HG03442 (cell line): ENCODE data around the gene SAXO1.

Experiments
- ATAC-seq: cut with Tn5 transposase; IDR thresholded peaks from one replicate; pipeline ENCODE4 v1.9.1; 2021; ENCODE audit warnings: mild to moderate bottlenecking, moderate library complexity; ENCODE audit not compliant: unreplicated experiment

The SAXO1 gene

DNA sequence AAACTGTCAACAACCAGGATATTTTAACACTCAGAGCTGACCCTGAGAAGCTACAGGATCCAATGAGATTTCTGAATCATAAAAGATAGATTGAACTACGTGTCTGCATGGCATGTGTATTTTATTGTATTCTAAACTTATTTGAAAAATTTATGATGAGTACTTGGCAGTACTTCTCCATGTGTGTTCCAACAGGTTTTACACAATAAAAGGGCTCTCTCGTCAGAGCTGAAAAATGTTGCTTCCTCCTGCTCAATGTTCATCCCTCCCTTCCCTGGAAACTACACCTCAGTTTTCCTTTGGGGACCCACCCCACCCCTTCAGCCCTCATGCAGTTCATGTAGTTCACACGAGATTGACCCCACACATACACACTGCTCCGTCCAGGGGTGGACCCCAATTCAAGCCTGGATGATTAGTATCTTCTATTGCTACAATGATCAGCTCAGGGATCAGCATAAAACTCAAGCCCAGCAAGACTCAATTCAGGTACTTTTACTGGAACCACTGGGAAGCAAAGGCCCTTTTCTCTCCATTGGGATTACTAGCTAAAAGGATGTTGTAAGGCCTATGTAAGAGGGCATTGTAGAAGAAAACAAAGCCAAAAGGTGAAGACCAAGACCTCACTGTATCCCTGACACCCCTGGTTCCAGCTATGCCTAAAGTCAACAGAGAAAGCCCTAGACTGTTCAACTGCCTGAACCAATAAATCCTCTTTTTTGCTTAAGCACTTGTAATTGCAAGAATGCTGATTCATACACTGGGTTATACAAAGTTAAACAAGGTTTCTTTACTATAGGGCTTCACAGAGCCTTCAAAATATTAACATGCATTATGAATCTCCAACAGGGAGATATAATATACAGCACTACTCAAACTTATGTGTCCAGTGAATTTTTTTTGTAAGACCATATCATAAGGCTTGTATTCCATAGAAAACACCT is 112.6 kb downstream of the SAXO1 start:
- no peak for ATAC-seq

DNA sequence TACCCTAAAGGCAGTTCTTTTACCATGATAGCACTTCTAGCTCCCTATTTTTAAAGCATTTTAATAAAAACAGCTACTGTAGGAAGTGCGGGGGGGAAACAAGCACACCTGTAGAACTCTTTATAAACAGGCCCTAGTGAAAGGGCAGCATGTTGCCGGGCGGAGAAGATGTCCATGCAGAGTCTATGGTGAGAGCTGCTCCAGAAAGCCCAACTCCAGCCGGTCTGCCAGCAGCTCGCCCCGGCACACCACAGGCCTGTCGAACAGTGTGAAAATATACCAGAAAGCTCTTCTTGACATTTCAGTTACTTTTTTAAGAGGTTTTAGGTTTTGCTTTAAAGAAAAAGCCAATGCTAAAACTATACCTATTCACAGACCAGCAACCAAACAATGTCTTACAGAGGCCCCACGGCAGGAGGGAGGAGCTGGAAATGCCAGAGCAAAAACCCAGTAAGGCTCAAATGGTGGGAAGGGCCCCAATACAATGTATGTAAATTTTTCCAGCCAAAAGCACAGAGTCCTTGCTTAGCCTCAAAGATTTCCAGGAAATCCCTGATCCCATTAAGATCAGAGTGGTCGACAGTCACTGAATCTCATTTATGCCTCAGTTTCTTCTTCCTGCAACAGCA is 121.2 kb downstream of the SAXO1 start:
- no peak for ATAC-seq

GRCh38 chr9:18910916-18911315 is 122.1 kb downstream of the SAXO1 start:
- no peak for ATAC-seq

GRCh38 chr9:18910435-18910834 is 122.6 kb downstream of the SAXO1 start:
- no peak for ATAC-seq

- no peak for ATAC-seq
Measured at GRCh38 chr9:18909140-18910018, 123.6 kb downstream of the SAXO1 start.

DNA sequence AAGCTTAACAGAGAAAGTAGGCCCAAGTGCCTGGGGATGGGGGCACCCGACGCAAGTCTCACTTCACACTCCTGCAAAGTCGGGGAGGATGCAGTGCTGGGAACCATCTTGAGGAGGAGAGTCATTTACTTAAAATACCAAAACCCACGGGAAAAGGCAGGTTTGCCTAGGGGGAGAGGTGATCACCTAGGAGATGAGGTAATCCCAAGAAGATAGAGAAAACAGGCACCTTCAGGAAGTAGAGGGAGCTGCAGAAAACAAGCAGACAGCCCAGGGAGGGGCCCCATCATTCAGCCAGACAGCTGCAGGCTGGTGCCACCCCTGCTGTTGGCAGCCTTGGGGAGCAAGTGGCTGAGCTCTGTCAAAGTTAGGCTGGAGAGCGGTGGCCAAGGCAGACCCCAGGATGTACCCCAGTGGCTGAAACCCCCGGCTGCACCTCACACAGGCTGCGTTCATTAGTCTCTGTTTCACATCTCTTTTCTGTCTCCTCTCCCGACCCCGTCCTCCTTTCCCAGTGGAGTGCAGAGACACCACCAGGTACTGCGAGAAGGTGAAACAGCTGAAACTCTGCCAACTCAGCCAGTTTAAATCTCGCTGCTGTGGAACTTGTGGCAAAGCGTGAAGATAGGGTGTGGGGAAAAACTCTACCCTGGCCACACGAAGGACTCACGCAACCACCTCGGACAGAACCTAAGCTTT is 124.9 kb downstream of the SAXO1 start:
- no peak for ATAC-seq

DNA sequence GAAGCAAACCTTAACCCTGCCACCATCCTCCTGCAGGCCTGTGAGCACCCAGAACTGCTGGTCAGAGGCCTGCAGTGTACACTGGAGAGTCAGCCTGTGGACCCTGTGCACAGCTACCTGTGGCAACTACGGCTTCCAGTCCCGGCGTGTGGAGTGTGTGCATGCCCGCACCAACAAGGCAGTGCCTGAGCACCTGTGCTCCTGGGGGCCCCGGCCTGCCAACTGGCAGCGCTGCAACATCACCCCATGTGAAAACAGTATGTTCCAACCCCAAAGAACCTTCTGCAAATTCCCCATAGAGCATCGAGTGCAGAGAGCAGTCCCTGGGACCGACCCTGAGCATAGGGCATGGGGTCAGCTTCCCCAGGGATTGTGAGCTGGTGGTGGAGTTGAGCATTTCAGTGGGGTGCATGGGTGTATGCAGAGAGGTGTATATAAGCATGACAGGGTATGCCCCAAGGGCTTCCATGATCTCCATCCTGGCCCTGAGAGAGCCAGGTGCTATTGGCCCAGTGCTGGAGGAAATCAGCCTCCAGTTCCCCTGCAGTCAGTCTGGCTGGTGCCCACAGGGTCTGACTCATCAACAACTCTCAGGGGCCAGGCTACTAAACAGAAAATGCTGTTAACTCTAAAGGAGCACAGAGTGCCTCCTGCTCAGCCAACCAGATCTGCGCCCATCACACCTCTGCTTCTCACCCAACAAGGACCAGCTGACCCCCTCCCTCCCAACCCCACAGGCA is 126.2 kb downstream of the SAXO1 start:
- no peak for ATAC-seq

DNA sequence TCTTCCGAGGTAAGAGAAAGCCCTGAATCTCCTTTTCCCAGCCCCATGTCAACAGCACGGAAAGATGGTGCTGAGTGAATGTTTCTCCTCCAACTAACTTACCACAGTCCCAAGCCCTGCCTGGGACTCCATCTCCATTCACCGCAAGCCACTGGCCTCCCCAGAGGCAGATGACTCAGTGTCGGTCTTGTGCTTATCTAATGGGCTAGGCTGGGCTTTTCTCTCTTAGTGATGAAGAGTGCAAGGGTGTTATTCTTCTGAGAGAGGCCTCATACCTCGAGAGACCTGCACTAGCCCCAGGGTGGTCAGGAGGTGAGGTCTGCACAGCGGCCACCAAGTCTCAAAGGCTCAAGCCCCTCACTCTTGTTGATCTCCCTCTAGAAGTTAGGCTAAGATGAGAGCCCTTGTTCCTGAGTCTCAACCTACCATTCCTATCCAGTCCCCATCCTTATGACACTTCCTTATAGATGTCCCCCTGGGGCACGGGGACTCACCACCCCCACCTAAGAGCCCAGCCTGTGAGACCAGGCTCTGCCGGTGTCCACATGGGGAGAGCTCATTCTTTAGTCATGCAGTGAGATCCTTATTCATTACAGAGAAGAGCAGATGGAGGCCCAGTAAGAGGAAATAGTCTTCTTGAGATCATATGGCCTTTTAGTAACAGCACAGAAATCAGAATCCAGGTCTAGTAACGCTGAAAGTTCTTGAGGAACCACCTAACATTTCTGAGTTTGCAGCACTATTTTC is 127.0 kb downstream of the SAXO1 start:
- no peak for ATAC-seq

DNA sequence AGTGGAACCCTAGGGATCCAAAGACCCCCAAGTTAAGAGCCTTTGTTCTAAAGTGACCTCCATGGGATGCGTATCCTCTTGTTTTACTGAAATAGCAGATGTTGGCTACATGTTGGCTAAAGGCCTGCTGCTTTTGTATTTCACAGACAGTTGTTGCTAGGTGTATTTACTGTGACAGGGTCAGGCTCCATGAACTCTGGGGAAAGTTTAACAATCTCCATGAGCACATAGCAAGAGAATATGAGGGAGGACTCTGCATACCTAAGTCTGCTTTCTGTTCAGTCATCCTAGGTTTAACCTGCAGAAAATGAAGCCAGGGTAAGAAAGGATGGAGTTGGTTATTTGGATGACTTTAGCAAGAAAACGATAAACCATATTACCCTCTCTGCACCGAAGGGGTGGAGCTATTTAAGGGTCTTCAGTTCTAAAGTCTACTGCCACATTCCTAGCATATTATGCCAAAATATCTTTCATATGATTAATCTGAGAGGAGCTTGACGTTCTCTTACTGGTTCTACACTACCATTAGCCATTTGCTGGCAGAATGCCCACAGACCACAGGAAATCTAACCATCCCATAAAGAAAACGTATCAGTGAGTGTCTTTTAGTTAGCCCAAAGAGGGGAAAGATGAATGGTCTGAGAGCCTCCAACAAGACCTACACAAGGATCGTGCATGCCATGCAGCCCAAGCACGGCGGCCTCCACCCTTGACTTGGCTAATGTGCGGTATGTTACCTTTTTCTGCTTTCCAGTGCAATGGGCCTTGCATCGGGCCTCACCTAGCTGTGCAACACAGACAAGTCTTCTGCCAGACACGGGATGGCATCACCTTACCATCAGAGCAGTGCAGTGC is 127.8 kb downstream of the SAXO1 start:
- no peak for ATAC-seq

DNA sequence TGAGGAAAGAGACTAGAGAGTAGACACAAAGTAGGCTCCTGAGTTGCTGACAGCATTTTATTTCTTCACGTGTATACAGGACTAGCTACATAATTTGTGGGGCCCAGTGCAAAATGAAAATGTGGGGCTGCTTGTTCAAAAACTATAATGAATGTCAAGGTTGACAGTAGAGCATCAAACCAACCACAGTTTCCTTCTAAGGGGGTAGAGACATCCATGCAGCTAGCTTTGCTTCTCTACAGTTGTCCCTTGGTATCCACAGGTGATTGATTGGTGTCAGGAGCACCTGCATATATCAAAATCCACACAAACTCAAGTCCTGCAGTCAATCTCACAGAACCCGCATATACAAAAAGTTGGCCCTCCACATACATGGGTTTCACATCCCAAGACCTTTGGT is 129.6 kb downstream of the SAXO1 start:
- ATAC-seq: no peak

DNA sequence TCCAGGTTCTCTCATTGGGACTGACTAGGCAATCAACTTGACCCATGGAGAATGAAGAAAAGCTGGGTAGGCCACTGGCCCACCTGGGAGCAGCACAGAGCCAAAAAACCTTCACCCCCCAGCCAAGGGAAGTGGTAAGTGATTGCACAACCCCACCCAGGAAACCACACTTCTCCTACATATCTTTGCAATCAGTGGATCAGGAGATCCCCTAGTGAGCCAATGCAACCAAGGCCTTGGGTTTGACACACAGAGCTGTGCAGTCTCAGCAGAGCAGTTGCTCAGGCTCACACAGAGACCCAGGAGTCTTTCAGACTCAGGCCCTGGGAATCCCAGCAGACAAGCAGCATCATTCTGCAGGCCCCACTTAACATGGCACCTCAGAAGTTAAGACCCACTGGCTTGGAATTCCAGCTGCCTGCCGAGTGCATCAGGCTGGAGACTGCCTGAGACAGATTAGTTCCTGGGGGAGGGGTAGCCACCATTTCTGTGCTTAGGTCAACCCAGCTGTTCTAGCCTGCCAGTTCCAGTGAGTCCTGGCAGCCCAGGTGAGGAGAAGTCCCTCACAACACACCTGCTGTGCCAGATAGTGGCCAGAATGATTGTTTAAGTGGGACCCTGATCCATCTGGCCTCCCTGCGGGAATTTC is 136.4 kb downstream of the SAXO1 start:
- ATAC-seq: no peak

- ATAC-seq: no peak
Measured at GRCh38 chr9:18896004-18896403, 137.0 kb downstream of the SAXO1 start.

GRCh38 chr9:18893491-18893890 is 139.5 kb downstream of the SAXO1 start:
- no peak for ATAC-seq

GRCh38 chr9:18893046-18893445 is 140.0 kb downstream of the SAXO1 start:
- ATAC-seq: no peak

DNA sequence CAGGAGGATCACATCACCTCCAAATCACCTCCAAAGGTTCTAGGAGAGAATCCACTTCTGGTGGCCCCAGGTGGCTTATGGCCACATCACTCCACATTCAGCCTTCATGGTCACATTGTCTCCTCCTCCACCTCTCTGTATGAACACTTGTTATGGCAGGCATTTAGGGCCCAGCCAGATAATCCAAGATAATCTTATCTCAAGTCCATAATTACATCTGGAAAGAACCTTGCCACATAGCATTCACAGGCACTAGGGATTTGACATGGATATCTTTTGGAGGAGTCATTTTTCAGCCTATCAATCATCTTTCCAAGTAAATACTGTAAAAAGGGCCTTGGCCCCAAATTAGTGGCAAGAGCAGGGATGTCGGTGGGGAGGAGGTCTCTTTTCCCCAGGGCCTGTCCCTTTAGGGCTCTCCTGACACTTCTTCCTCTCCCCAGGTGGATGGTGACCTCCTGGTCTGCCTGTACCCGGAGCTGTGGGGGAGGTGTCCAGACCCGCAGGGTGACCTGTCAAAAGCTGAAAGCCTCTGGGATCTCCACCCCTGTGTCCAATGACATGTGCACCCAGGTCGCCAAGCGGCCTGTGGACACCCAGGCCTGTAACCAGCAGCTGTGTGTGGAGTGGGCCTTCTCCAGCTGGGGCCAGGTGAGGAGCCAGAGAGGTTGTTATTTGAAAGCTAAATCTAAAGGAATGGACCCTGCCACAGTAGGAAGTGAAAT is 140.9 kb downstream of the SAXO1 start:
- no peak for ATAC-seq

DNA sequence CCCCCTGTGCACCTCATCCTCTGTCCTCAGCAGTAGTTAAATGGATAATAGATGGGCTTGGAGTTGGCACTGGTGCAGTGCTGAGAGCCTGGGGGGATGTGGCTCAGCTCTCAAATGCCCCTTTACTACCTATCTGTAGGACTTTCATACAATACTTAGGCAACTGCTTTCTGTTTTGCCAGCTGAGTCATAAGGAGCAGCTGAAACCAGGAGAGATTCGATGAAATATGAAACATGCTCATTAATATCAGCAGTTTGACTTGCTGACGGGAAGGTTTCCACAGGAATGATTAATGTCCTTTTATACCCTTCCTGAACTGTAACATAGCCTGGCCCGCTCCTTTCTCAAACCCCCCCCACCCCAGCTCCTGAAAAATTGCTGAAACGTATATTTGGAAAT is 142.6 kb downstream of the SAXO1 start:
- peak; percentile 66 for ATAC-seq

- ATAC-seq: no peak
Measured at GRCh38 chr9:18889550-18889949, 143.5 kb downstream of the SAXO1 start.
